ENCODE results near the gene AFF1. TPM values are rescaled to one million over a fixed set of nuclear protein-coding genes. Genes with fewer than 3 reads are reported as not detected.
A peak's percentile ranks its signal among the peaks of the same experiment; 100 is the strongest.

AFF1 gene
- polyA plus RNA-seq, 1 donor (not counting 4 experiments of a cell fraction or from before 2014, with no cell fraction given) = 14.4 TPM

GRCh38 chr4:87112063-87112462 is 177.3 kb downstream of the AFF1 start:
- Histone ChIP-seq H3K27ac (ENCODE audit: control insufficient read depth, insufficient read depth, low read length) (no peak overlapping the region), H2AFZ (ENCODE audit: control insufficient read depth, low read length) (no peak overlapping the region), H3K27me3 (ENCODE audit: control insufficient read depth, extremely low read depth, insufficient read depth, low read length) (no peaks in the 10 kb centered on the region), H3K4me1 (ENCODE audit: control insufficient read depth, extremely low read depth, insufficient read depth, low read length) (peaks cover 12% of the 10 kb centered on the region), H3K9me1 (ENCODE audit: control insufficient read depth, extremely low read depth, insufficient read depth, low read length) (no peaks in the 10 kb centered on the region), H4K20me1 (ENCODE audit: control insufficient read depth, extremely low read depth, insufficient read depth, low read length) (no peaks in the 10 kb centered on the region), H3K9me3 (ENCODE audit: control insufficient read depth, low read depth, low read length) (no peaks in the 10 kb centered on the region), H3K79me2 (ENCODE audit: control insufficient read depth, insufficient read depth, low read length) (no peaks in the 10 kb centered on the region), H3K36me3 (ENCODE audit: control insufficient read depth in 2 of 2, extremely low read depth in 1 of 2, insufficient read depth in 2 of 2, low read length in 2 of 2) (peaks cover 16 to 20% of the 10 kb centered on the region in 2 experiments), H3K4me2 (ENCODE audit: control insufficient read depth, extremely low read depth, insufficient read depth, low read depth, low read length) (no peak overlapping the region), H3K4me3 (ENCODE audit: control insufficient read depth in 2 of 3, extremely low read depth in 1 of 3, insufficient read depth in 2 of 3, low read depth in 1 of 3, low read length in 3 of 3) (no peak overlapping the region), H3K9ac (ENCODE audit: control insufficient read depth, extremely low read depth, insufficient read depth, low read length) (no peak overlapping the region)
- DNase-seq (ENCODE audit: low read depth, low spot score) = no peak
- dilution Hi-C loops (cut with MboI; ENCODE audit: extremely low pct_ligation_motif_present, low sequenced_read_pairs) = no loop called here
- TF ChIP-seq EZH2 (IDR thresholded peaks at IDR 0.05; ENCODE audit: low read length) (no peak), CTCF (optimal IDR thresholded peaks at IDR 0.05 in 1 of 3, IDR thresholded peaks at IDR 0.05 in 1 of 3, conservative IDR thresholded peaks at IDR 0.05 in 1 of 3; ENCODE audit: extremely low read depth in 1 of 3, insufficient read depth in 2 of 3, low read length in 3 of 3) (no peak)
- no peak for FAIRE-seq

GRCh38 chr4:87114245-87115062 is 179.6 kb downstream of the AFF1 start:
- H3K9me3 ChIP-seq (ENCODE audit: control insufficient read depth, low read depth, low read length) = no peaks in the 10 kb centered on the region
- no peak overlapping the region for H3K9ac ChIP-seq (ENCODE audit: control insufficient read depth, extremely low read depth, insufficient read depth, low read length)
- no peak for DNase-seq (ENCODE audit: low read depth, low spot score)
- no peaks in the 10 kb centered on the region for H4K20me1 ChIP-seq (ENCODE audit: control insufficient read depth, extremely low read depth, insufficient read depth, low read length)
- no peaks in the 10 kb centered on the region for H3K27me3 ChIP-seq (ENCODE audit: control insufficient read depth, extremely low read depth, insufficient read depth, low read length)
- no peak overlapping the region for H2AFZ ChIP-seq (ENCODE audit: control insufficient read depth, low read length)
- no peak for FAIRE-seq
- no peak overlapping the region for H3K4me3 ChIP-seq (ENCODE audit: control insufficient read depth in 2 of 3, extremely low read depth in 1 of 3, insufficient read depth in 2 of 3, low read depth in 1 of 3, low read length in 3 of 3)
- TF ChIP-seq CTCF (optimal IDR thresholded peaks at IDR 0.05 in 1 of 3, IDR thresholded peaks at IDR 0.05 in 1 of 3, conservative IDR thresholded peaks at IDR 0.05 in 1 of 3; ENCODE audit: extremely low read depth in 1 of 3, insufficient read depth in 2 of 3, low read length in 3 of 3) = peak in 1 of 3 experiments; percentile 4
- TF ChIP-seq EZH2 (IDR thresholded peaks at IDR 0.05; ENCODE audit: low read length) = no peak
- H3K4me2 ChIP-seq (ENCODE audit: control insufficient read depth, extremely low read depth, insufficient read depth, low read depth, low read length) = no peak overlapping the region
- H3K4me1 ChIP-seq (ENCODE audit: control insufficient read depth, extremely low read depth, insufficient read depth, low read length) = peaks cover 11% of the 10 kb centered on the region
- dilution Hi-C loops (cut with MboI; ENCODE audit: extremely low pct_ligation_motif_present, low sequenced_read_pairs) = no loop called here
- H3K27ac ChIP-seq (ENCODE audit: control insufficient read depth, insufficient read depth, low read length) = no peak overlapping the region
- H3K9me1 ChIP-seq (ENCODE audit: control insufficient read depth, extremely low read depth, insufficient read depth, low read length) = no peaks in the 10 kb centered on the region
- no peaks in the 10 kb centered on the region for H3K79me2 ChIP-seq (ENCODE audit: control insufficient read depth, insufficient read depth, low read length)
- H3K36me3 ChIP-seq (ENCODE audit: control insufficient read depth in 2 of 2, extremely low read depth in 1 of 2, insufficient read depth in 2 of 2, low read length in 2 of 2) = peaks cover 12 to 16% of the 10 kb centered on the region in 2 experiments

All from keratinocyte (primary cell).